Type B pancreatic cell (in vitro differentiated cells): ENCODE results near the gene LRRC40. TPM values are rescaled to one million over a fixed set of nuclear protein-coding genes. Genes with fewer than 3 reads are reported as not detected.

ENCODE experiments used
- DNase-seq: peaks from one replicate; pipeline ENCODE4 v3.0.0; 2021; ENCODE audit warnings: mixed read lengths; ENCODE audit not compliant: unreplicated experiment; ENCODE audit errors: extremely low spot score
- H3K27ac Mint-ChIP-seq: 2 replicates; pipeline ENCODE4 v1.8.0; 2021; ENCODE audit warnings: mild to moderate bottlenecking, mixed read lengths
- H3K27me3 Mint-ChIP-seq: 2 replicates; pipeline ENCODE4 v1.8.0; 2021; ENCODE audit warnings: mixed read lengths
- H3K36me3 Mint-ChIP-seq: 2 replicates; pipeline ENCODE4 v1.8.0; 2021; ENCODE audit warnings: mixed read lengths
- H3K4me1 Mint-ChIP-seq: one replicate; pipeline ENCODE4 v1.8.0; 2021; ENCODE audit warnings: mixed read lengths; ENCODE audit not compliant: unreplicated experiment
- H3K4me3 Mint-ChIP-seq: 2 replicates; pipeline ENCODE4 v1.8.0; 2021; ENCODE audit warnings: mild to moderate bottlenecking, mixed read lengths
- H3K9me3 Mint-ChIP-seq: 2 replicates; pipeline ENCODE4 v1.8.0; 2021; ENCODE audit warnings: mixed read lengths
- total RNA-seq: library from RNA; stranded (reverse); gene quantifications from 2 replicates; pipeline ENCODE4 v1.2.1, GENCODE V29; 2021; ENCODE audit warnings: low replicate concordance
- TF ChIP-seq, protein P1 (sequence below): fragments of 200-600 bp; sonication (generic); conservative IDR thresholded peaks from 2 replicates; pipeline ENCODE4 v1.5.0; 2021; ENCODE audit warnings: antibody characterized with exemption, mild to moderate bottlenecking

LRRC40 gene
- total RNA-seq, 1 donor from 2014 or later, result 18.9 TPM

DNA sequence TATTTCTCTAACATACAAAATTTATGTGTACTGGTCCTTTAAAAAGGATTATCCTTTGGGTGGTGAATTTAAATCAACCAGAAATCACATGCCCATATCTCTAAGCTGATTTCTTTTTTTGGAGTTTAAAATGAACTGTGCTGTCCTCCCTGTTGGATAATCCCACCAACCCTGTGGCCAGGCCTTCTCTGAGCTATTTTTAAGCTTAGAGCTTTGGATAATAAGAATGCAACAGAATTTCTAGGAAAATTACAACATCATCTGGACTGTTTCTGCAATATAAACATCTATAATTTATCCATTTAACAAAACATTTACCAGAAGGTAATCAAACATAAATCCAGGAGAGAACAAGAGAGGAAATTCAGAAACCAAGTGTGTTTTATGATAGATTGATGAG lies 88.3 kb downstream of the LRRC40 start:
- Mint-ChIP-seq H3K4me3 (no peak overlapping the region), H3K4me1 (no peaks in the 10 kb centered on the region), H3K27me3 (no peaks in the 10 kb centered on the region), H3K9me3 (no peaks in the 10 kb centered on the region), H3K27ac (no peak overlapping the region), H3K36me3 (no peaks in the 10 kb centered on the region)
- DNase-seq, result no peak
- TF ChIP-seq, protein P1, sequence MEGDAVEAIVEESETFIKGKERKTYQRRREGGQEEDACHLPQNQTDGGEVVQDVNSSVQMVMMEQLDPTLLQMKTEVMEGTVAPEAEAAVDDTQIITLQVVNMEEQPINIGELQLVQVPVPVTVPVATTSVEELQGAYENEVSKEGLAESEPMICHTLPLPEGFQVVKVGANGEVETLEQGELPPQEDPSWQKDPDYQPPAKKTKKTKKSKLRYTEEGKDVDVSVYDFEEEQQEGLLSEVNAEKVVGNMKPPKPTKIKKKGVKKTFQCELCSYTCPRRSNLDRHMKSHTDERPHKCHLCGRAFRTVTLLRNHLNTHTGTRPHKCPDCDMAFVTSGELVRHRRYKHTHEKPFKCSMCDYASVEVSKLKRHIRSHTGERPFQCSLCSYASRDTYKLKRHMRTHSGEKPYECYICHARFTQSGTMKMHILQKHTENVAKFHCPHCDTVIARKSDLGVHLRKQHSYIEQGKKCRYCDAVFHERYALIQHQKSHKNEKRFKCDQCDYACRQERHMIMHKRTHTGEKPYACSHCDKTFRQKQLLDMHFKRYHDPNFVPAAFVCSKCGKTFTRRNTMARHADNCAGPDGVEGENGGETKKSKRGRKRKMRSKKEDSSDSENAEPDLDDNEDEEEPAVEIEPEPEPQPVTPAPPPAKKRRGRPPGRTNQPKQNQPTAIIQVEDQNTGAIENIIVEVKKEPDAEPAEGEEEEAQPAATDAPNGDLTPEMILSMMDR, result no peak

DNA sequence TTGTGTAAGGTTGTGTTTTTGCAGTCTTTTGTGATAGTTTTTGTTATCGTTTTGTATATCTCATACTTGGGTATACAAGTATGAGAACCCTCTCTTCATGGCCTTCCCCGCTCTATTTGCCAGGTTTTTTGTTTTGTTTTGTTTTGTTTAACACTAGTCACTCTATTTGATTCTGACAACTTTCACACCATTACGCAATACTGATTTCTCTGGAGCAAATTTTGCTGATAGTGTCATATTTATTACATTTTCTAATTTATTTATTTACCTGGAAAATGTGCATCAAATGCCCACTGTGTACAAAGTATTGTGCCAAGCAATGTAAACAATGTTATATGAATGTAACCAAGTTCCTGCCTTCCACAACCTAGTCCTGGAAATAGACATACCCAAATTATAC lies 90.1 kb downstream of the LRRC40 start:
- Mint-ChIP-seq H3K27me3 (no peaks in the 10 kb centered on the region), H3K27ac (no peak overlapping the region), H3K4me3 (no peak overlapping the region), H3K9me3 (no peaks in the 10 kb centered on the region), H3K36me3 (no peaks in the 10 kb centered on the region), H3K4me1 (no peaks in the 10 kb centered on the region)
- DNase-seq, result no peak
- TF ChIP-seq, protein P1, result no peak

DNA sequence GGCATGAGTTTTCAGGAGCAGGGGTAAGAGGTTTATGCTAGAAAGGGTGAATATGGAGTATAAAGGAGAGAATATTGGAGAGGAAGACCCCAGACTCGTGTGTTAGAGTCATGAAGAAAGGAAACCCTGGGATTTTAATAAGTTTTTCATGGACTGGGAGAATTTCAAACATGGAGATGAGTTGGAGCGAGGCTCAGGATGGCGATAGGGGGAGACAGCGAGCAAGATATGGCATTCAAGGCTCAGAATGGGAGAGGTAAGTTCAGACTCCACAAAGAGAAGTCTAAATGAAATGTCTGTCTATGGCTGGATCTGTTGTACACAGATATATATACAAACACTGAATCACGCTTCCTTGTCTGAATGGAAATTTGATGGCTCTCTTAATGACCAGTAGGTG lies 92.5 kb downstream of the LRRC40 start:
- no peaks in the 10 kb centered on the region for H3K27me3 Mint-ChIP-seq
- no peaks in the 10 kb centered on the region for H3K9me3 Mint-ChIP-seq
- TF ChIP-seq, protein P1, result peak; percentile 25
- H3K27ac Mint-ChIP-seq, result no peak overlapping the region
- no peak for DNase-seq
- H3K4me3 Mint-ChIP-seq, result no peak overlapping the region
- no peaks in the 10 kb centered on the region for H3K36me3 Mint-ChIP-seq
- H3K4me1 Mint-ChIP-seq, result no peaks in the 10 kb centered on the region

DNA sequence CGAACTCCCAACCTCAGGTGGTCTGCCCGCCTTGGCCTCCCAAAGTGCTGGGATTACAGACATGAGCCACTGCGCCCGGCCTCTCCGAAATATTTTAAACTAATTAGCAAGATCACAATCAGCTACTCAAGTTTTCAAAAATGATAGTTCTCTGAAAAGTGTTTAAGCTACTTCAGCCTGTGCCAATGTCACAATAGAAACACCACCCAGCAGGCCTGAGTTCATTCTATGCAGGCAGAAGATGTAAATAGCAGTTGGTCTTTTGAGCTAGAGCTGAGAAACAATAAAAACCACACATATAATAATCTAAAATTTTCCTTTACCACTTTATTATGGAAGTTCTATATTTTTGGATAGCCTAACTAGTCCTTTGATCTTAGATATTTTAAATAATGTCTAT lies 96.1 kb downstream of the LRRC40 start:
- no peaks in the 10 kb centered on the region for H3K36me3 Mint-ChIP-seq
- no peak overlapping the region for H3K4me3 Mint-ChIP-seq
- no peaks in the 10 kb centered on the region for H3K9me3 Mint-ChIP-seq
- no peaks in the 10 kb centered on the region for H3K27me3 Mint-ChIP-seq
- no peak for DNase-seq
- no peaks in the 10 kb centered on the region for H3K4me1 Mint-ChIP-seq
- TF ChIP-seq, protein P1, result no peak
- no peak overlapping the region for H3K27ac Mint-ChIP-seq

DNA sequence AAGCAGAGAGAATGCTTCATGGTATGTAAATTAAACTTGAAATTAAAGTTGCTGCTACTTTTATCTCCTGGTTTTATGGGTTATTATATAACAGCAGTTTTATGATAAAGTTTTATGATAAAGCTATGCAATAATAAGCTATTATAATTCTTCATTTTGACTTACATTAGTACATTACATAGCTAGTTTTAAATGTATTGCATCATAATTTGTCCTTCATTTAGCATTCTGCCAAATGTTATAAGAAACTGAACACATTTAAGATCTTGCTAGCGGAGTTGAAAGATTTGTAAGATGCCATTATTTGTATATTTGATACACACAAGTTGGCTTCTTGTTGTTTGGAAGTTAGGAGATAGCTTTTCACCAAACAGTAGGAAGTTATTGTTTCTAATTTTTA lies 101.6 kb downstream of the LRRC40 start:
- Mint-ChIP-seq H3K9me3 (no peaks in the 10 kb centered on the region), H3K4me1 (no peaks in the 10 kb centered on the region), H3K36me3 (no peaks in the 10 kb centered on the region), H3K27ac (no peak overlapping the region), H3K4me3 (no peak overlapping the region), H3K27me3 (no peaks in the 10 kb centered on the region)
- TF ChIP-seq, protein P1, result no peak
- DNase-seq, result no peak

DNA sequence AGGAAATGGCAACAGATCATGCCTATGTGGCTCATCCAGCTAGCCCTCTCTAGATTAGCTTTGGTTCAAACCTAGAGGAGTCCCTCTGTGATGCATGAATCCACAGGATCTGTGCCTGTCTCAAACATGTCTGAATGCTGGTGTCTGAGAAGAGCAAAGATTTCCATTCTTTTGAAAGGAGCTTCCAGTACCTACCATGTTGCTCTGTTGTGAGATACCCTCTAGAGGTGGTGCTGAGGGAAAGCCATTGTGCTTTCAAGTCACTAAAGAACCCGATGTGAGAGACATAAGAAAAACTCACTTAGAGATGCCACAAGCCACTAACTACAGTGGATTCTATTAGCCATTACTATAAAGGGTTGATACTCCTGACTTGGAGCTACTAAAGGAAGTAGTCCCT lies 103.6 kb downstream of the LRRC40 start:
- H3K4me1 Mint-ChIP-seq, result no peaks in the 10 kb centered on the region
- no peaks in the 10 kb centered on the region for H3K27me3 Mint-ChIP-seq
- TF ChIP-seq, protein P1, result no peak
- no peak for DNase-seq
- H3K36me3 Mint-ChIP-seq, result no peaks in the 10 kb centered on the region
- no peaks in the 10 kb centered on the region for H3K9me3 Mint-ChIP-seq
- no peak overlapping the region for H3K27ac Mint-ChIP-seq
- no peak overlapping the region for H3K4me3 Mint-ChIP-seq
